Tibial nerve (tissue), 3 donors: ENCODE results near the gene GSTT2B.
"Not testable (repeated sequence)": the region's sequence is repeated elsewhere in the genome, so short reads cannot be mapped to it uniquely, and the experiment has no call there.

Source experiments
- CTCF ChIP-seq, 5 experiments: fragments of 200-600 bp in 3 of 5; fragments of 450-650 bp in 2 of 5; sonication (generic) in 3 of 5; IDR thresholded peaks; one replicate each; pipeline ENCODE4 v1.5.1; 2016 to 2019; ENCODE audit warnings: antibody characterized with exemption in 5 of 5, mild to moderate bottlenecking in 3 of 5, moderate library complexity in 2 of 5
- POLR2A ChIP-seq, 2 donors: fragments of 450-650 bp; IDR thresholded peaks; one replicate each; pipeline ENCODE4 v1.6.1; 2017; ENCODE audit warnings: antibody characterized with exemption in 2 of 2, mild to moderate bottlenecking in 2 of 2, moderate library complexity in 2 of 2

GRCh38 chr22:23947391-23947790 is 13.6 kb downstream of the GSTT2B start:
- TF ChIP-seq CTCF, POLR2A (IDR thresholded peaks at IDR 0.05): not testable (repeated sequence)
